HG03139 (cell line): ENCODE measurements around the gene SYT1.

Experiments used
- ATAC-seq: cut with Tn5 transposase; IDR thresholded peaks from one replicate; pipeline ENCODE4 v1.9.1; 2021; ENCODE audit not compliant: unreplicated experiment

SYT1 gene

GRCh38 chr12:79378496-79378895 is 513.9 kb downstream of the SYT1 start:
- ATAC-seq: no peak

GRCh38 chr12:79380402-79380801 is 515.8 kb downstream of the SYT1 start:
- no peak for ATAC-seq

- no peak for ATAC-seq
These were observed 517.0 kb downstream of the SYT1 start for GRCh38 chr12:79381248-79382208.

GRCh38 chr12:79384551-79384950 is 520.0 kb downstream of the SYT1 start:
- ATAC-seq: no peak

GRCh38 chr12:79388011-79388410 is 523.4 kb downstream of the SYT1 start:
- no peak for ATAC-seq

- ATAC-seq: no peak
These were observed 529.3 kb downstream of the SYT1 start for GRCh38 chr12:79393842-79394241.

- no peak for ATAC-seq
These were observed 533.0 kb downstream of the SYT1 start for GRCh38 chr12:79397609-79398008.

GRCh38 chr12:79400481-79400880 is 535.9 kb downstream of the SYT1 start:
- no peak for ATAC-seq

GRCh38 chr12:79402606-79403005 is 538.0 kb downstream of the SYT1 start:
- no peak for ATAC-seq

GRCh38 chr12:79406993-79407392 is 542.4 kb downstream of the SYT1 start:
- no peak for ATAC-seq

- ATAC-seq: peak; percentile 81
These were observed 543.4 kb downstream of the SYT1 start for GRCh38 chr12:79407671-79408622.

- ATAC-seq: no peak
These were observed 544.1 kb downstream of the SYT1 start for GRCh38 chr12:79408689-79409088.

- no peak for ATAC-seq
These were observed 545.0 kb downstream of the SYT1 start for GRCh38 chr12:79409562-79409961.

GRCh38 chr12:79411791-79412190 is 547.2 kb downstream of the SYT1 start:
- no peak for ATAC-seq

- ATAC-seq: no peak
These were observed 549.2 kb downstream of the SYT1 start for GRCh38 chr12:79413796-79414195.

- ATAC-seq: no peak
These were observed 549.7 kb downstream of the SYT1 start for GRCh38 chr12:79414252-79414651.

GRCh38 chr12:79415321-79415720 is 550.7 kb downstream of the SYT1 start:
- ATAC-seq: no peak

- ATAC-seq: no peak
These were observed 551.3 kb downstream of the SYT1 start for GRCh38 chr12:79415746-79416435.

GRCh38 chr12:79420146-79420618 is 555.6 kb downstream of the SYT1 start:
- ATAC-seq: no peak

GRCh38 chr12:79421236-79421740 is 556.7 kb downstream of the SYT1 start:
- no peak for ATAC-seq
